Mucosa of rectum (tissue), 2 donors: ENCODE data around the gene DYNLL1.
"Not testable (repeated sequence)": the region's sequence is repeated elsewhere in the genome, so short reads cannot be mapped to it uniquely, and the experiment has no call there.

Experiments used
- H3K27ac ChIP-seq, 2 donors: one replicate each; pipeline ENCODE4 v1.7.0; 2013; ENCODE audit warnings: inconsistent platforms in 2 of 2, low read depth in 2 of 2, low read length in 2 of 2
- H3K27me3 ChIP-seq, 2 donors: one replicate each; pipeline ENCODE4 v1.7.0; 2013; ENCODE audit warnings: low read length in 2 of 2; ENCODE audit not compliant: control insufficient read depth in 2 of 2, insufficient read depth in 2 of 2
- H3K36me3 ChIP-seq, 2 donors: one replicate each; pipeline ENCODE4 v1.7.0; 2013; ENCODE audit warnings: low read length in 2 of 2; ENCODE audit not compliant: control insufficient read depth in 2 of 2, insufficient read depth in 2 of 2
- H3K4me1 ChIP-seq, 2 donors: one replicate each; pipeline ENCODE4 v1.7.0; 2013; ENCODE audit warnings: low read length in 2 of 2, mild to moderate bottlenecking in 1 of 2; ENCODE audit not compliant: control insufficient read depth in 2 of 2, insufficient read depth in 2 of 2
- H3K4me3 ChIP-seq, 2 donors: one replicate each; pipeline ENCODE4 v1.7.0; 2013; ENCODE audit warnings: low read length in 2 of 2
- H3K9ac ChIP-seq, 2 donors: one replicate each; pipeline ENCODE4 v1.7.0; 2013; ENCODE audit warnings: low read length in 2 of 2, low read depth in 1 of 2, mild to moderate bottlenecking in 1 of 2
- H3K9me3 ChIP-seq, 2 donors: one replicate each; pipeline ENCODE4 v1.7.0; 2013; ENCODE audit warnings: low read length in 2 of 2; ENCODE audit not compliant: control insufficient read depth in 2 of 2
- donor health status: healthy.
- donor health status: Normal muscosa, but diverticular disease.

The DYNLL1 gene

DNA sequence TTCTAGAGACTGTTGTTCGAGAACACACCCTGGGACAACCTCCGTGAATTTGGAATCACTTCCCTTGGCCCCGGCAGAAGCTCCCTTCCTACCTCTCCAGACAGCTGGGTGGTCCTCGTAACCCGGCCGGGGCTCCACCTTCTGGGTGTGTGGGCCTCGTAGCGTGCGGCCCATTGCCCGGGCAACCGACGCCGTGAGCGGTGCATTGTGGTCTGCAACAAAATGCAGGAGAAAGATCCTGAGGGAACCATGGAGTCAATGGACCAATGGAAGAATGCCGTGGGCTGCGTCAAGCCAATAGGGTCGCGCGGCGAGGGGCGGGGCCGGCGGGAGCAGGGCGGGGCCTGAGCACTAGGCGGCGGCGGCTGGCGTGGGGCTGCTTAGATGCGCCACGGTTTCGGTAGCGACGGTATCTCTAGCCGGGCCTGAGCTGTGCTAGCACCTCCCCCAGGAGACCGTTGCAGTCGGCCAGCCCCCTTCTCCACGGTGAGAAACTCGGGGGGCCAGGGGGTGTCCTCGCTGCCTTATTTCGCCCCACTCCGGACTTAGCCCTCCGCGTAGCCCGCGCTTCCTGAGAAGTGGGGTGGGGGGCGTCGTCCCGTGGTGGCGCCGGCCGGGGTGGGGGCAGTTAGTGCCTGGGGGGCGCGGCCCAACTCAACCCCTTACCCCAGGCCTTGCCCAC is at the start of gene DYNLL1:
DYNLL1 (plus strand) TSS at position 383 of the 682 bp plus-strand sequence. CDS start 309 bp downstream, outside the sequence.
- Histone ChIP-seq H3K27ac (peak within 1 kb of the TSS; percentile 77 to 85), H3K4me1 (peaks cover 15 to 17% of the 10 kb centered on the region in 2 donors), H3K9me3 (no peaks in the 10 kb centered on the region), H3K4me3 (peak within 1 kb of the TSS; percentile 79 to 82), H3K9ac (peak within 1 kb of the TSS; percentile 74 to 77), H3K36me3 (peaks cover 0 to 18% of the 10 kb centered on the region in 2 donors), H3K27me3 (no peaks in the 10 kb centered on the region)

GRCh38 chr12:120446844-120447178 is 49.1 kb upstream of the DYNLL1 start:
- Histone ChIP-seq H3K9ac (peak overlapping the region; percentile 89 to 94), H3K36me3 (peaks cover 16 to 25% of the 10 kb centered on the region in 2 donors), H3K4me1 (peaks cover 13 to 14% of the 10 kb centered on the region in 2 donors), H3K27ac (peak overlapping the region; percentile 74 to 94), H3K4me3 (peak overlapping the region; percentile 70 to 99)
- not testable (repeated sequence) for H3K27me3 ChIP-seq, H3K9me3 ChIP-seq

DNA sequence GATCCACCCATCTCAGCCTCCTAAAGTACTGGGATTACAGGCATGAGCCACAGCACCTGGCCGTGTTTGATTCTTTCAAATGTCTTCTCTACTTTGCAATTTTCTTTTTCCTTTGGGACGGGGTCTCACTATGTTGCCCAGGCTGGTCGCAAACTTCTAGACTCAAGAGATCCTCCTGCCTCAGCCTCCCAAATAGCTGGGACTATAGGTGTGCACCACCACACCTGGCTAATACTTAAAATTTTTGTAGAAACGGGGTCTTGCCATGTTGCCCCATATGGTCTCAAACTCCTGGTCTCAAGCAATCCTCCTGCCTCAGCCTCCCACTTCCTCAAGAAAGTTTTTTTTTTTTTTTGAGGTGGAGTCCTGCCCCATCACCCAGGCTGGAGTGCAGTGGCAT is 47.9 kb upstream of the DYNLL1 start:
- H3K36me3 ChIP-seq: peaks cover 20 to 23% of the 10 kb centered on the region in 2 donors

DNA sequence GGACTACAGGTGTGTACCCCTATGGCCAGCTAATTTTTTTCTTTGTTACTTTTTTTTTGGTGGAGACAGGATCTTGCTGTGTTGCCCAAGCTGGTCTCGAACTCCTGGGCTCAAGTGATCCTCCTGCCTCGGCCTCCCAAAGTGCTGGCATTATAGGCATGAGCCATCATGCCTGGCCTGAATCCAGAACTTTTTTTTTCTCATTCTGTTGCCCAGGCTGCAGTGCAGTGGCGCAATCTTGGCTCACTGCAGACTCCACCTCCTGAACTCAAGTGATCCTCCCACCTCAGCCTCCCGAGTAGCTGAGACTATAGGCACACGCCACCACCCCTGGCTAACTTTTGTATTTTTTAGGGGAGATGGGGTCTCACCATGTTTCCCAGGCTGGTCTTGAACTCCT is 43.4 kb upstream of the DYNLL1 start:
- not testable (repeated sequence) for H3K27ac ChIP-seq

More for the DNA sequence above, 47.9 kb upstream of the DYNLL1 start:
- H3K27me3 ChIP-seq: no peaks in the 10 kb centered on the region
- no peak overlapping the region for H3K9ac ChIP-seq
- no peaks in the 10 kb centered on the region for H3K9me3 ChIP-seq
- no peak overlapping the region for H3K27ac ChIP-seq
- peaks cover 13 to 14% of the 10 kb centered on the region in 2 donors for H3K4me1 ChIP-seq
- no peak overlapping the region for H3K4me3 ChIP-seq

GRCh38 chr12:120453060-120453750 is 42.7 kb upstream of the DYNLL1 start:
- no peaks in the 10 kb centered on the region for H3K9me3 ChIP-seq
- no peaks in the 10 kb centered on the region for H3K27me3 ChIP-seq
- H3K4me1 ChIP-seq: no peaks in the 10 kb centered on the region
- H3K4me3 ChIP-seq: no peak overlapping the region
- no peak overlapping the region for H3K9ac ChIP-seq
- H3K36me3 ChIP-seq: peaks cover 21 to 37% of the 10 kb centered on the region in 2 donors
- no peak overlapping the region for H3K27ac ChIP-seq

More for the DNA sequence above, 43.4 kb upstream of the DYNLL1 start:
- H3K9me3 ChIP-seq, H3K4me3 ChIP-seq, H3K4me1 ChIP-seq, H3K27me3 ChIP-seq, H3K9ac ChIP-seq: not testable (repeated sequence)
- H3K36me3 ChIP-seq: peaks cover 18 to 32% of the 10 kb centered on the region in 2 donors

GRCh38 chr12:120453977-120454376 is 41.9 kb upstream of the DYNLL1 start:
- no peaks in the 10 kb centered on the region for H3K27me3 ChIP-seq
- H3K4me1 ChIP-seq: no peaks in the 10 kb centered on the region
- peaks cover 27 to 43% of the 10 kb centered on the region in 2 donors for H3K36me3 ChIP-seq
- H3K27ac ChIP-seq: no peak overlapping the region
- no peaks in the 10 kb centered on the region for H3K9me3 ChIP-seq
- H3K9ac ChIP-seq: no peak overlapping the region
- no peak overlapping the region for H3K4me3 ChIP-seq

GRCh38 chr12:120455302-120455701 is 40.6 kb upstream of the DYNLL1 start:
- peaks cover 37 to 53% of the 10 kb centered on the region in 2 donors for H3K36me3 ChIP-seq
- H3K27ac ChIP-seq: no peak overlapping the region
- H3K4me3 ChIP-seq: no peak overlapping the region
- H3K4me1 ChIP-seq: no peaks in the 10 kb centered on the region
- H3K9ac ChIP-seq: no peak overlapping the region
- H3K27me3 ChIP-seq: no peaks in the 10 kb centered on the region
- H3K9me3 ChIP-seq: no peaks in the 10 kb centered on the region

GRCh38 chr12:120457133-120457532 is 38.8 kb upstream of the DYNLL1 start:
- no peak overlapping the region for H3K9ac ChIP-seq
- H3K4me3 ChIP-seq: no peak overlapping the region
- H3K27ac ChIP-seq: no peak overlapping the region
- no peaks in the 10 kb centered on the region for H3K9me3 ChIP-seq
- H3K27me3 ChIP-seq: no peaks in the 10 kb centered on the region
- H3K36me3 ChIP-seq: peaks cover 45 to 61% of the 10 kb centered on the region in 2 donors
- no peaks in the 10 kb centered on the region for H3K4me1 ChIP-seq

DNA sequence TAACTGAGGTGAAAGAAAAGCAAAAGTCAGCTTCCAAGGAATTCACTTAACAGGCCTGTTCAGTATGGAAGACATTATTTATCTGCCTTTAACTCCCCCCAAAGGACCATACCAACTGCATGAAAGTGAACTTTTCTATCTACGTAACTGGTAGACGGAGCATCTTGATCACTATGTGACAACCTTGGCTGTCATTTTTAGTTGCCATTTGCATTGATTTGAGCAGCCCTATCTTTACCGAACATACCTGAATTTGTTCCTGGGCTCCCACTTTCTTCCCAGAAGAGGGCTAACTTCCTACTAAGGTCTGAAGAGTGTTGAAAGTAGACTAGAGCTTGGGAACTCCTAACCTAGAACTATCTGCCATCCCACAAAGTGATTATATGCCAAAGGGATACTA is 35.8 kb upstream of the DYNLL1 start:
- Histone ChIP-seq H3K4me3 (no peak overlapping the region), H3K36me3 (peaks cover 74 to 82% of the 10 kb centered on the region in 2 donors), H3K27ac (no peak overlapping the region), H3K9ac (no peak overlapping the region), H3K27me3 (no peaks in the 10 kb centered on the region), H3K4me1 (no peaks in the 10 kb centered on the region), H3K9me3 (no peaks in the 10 kb centered on the region)

DNA sequence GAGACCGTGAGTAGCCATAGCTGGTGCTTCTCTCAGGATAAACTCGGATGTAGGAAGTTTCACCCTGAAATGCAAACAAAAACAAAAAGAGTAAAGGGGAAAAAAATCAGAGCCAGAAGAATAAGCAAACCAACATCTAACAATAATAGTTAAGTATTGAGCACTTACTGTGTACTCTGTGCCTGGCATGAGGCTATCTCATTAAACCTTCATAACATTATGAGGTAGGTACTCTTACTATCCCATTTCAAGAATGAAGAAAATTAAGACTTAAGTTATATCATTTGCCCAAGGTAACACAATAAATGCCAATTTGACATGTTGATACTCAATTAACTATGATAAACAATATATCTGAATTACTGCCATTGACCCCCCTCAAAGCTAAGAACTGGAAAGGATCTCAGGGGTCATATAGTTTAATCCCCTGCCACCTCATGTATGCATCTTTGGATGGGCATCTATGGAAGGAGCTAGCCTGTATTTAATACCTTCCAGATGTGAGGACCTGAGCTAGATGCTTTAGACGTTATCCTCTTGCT is 33.7 kb upstream of the DYNLL1 start:
- Histone ChIP-seq H3K27ac (no peak overlapping the region), H3K27me3 (no peaks in the 10 kb centered on the region), H3K4me1 (peaks cover 0 to 3% of the 10 kb centered on the region in 2 donors), H3K36me3 (peaks cover 62 to 73% of the 10 kb centered on the region in 2 donors), H3K9me3 (no peaks in the 10 kb centered on the region), H3K9ac (no peak overlapping the region), H3K4me3 (no peak overlapping the region)
